Activated naive CD4-positive, alpha-beta T cell (primary cell): ENCODE results near the gene ACP3.
"Not testable (repeated sequence)": the region's sequence is repeated elsewhere in the genome, so short reads cannot be mapped to it uniquely, and the experiment has no call there.

Experiments
- DNase-seq, 4 experiments: peaks; one replicate each; lab custom pipeline; 2025; lab: John Stamatoyannopoulos, UW

ACP3 gene

GRCh38 chr3:132362329-132362728 lies 45.1 kb downstream of the ACP3 start:
- no peak for DNase-seq

GRCh38 chr3:132368515-132368914 lies 51.3 kb downstream of the ACP3 start:
- DNase-seq: no peak

- no peak for DNase-seq
Measured at GRCh38 chr3:132368962-132369361, 51.8 kb downstream of the ACP3 start.

- not testable (repeated sequence) for DNase-seq
Measured at GRCh38 chr3:132376945-132377354, 59.7 kb downstream of the ACP3 start.

GRCh38 chr3:132378048-132378762 lies 61.0 kb downstream of the ACP3 start:
- no peak for DNase-seq

- no peak for DNase-seq
Measured at GRCh38 chr3:132378846-132379245, 61.6 kb downstream of the ACP3 start.

- no peak for DNase-seq
Measured at GRCh38 chr3:132380920-132381319, 63.7 kb downstream of the ACP3 start.

GRCh38 chr3:132381348-132381944 lies 64.2 kb downstream of the ACP3 start:
- DNase-seq: no peak

- DNase-seq: no peak
Measured at GRCh38 chr3:132382267-132382666, 65.1 kb downstream of the ACP3 start.

- DNase-seq: no peak
Measured at GRCh38 chr3:132382688-132383194, 65.5 kb downstream of the ACP3 start.

- no peak for DNase-seq
Measured at GRCh38 chr3:132386259-132386658, 69.1 kb downstream of the ACP3 start.

- DNase-seq: not testable (repeated sequence)
Measured at GRCh38 chr3:132392675-132393074, 75.5 kb downstream of the ACP3 start.

- no peak for DNase-seq
Measured at GRCh38 chr3:132394320-132394719, 77.1 kb downstream of the ACP3 start.

GRCh38 chr3:132395126-132395525 lies 77.9 kb downstream of the ACP3 start:
- DNase-seq: no peak

GRCh38 chr3:132396255-132396654 lies 79.0 kb downstream of the ACP3 start:
- DNase-seq: no peak

GRCh38 chr3:132396776-132397175 lies 79.6 kb downstream of the ACP3 start:
- not testable (repeated sequence) for DNase-seq

GRCh38 chr3:132399054-132399929 lies 82.1 kb downstream of the ACP3 start:
- DNase-seq: no peak

- DNase-seq: no peak
Measured at GRCh38 chr3:132401255-132401654, 84.0 kb downstream of the ACP3 start.

GRCh38 chr3:132404276-132404675 lies 87.1 kb downstream of the ACP3 start:
- no peak for DNase-seq

GRCh38 chr3:132405188-132405587 lies 88.0 kb downstream of the ACP3 start:
- DNase-seq: no peak

GRCh38 chr3:132405609-132406299 lies 88.5 kb downstream of the ACP3 start:
- no peak for DNase-seq

GRCh38 chr3:132406587-132406986 lies 89.4 kb downstream of the ACP3 start:
- DNase-seq: no peak
